Measurements from ENCODE around the gene KCTD1. TPM values are rescaled to one million over a fixed set of nuclear protein-coding genes. Genes with fewer than 3 reads are reported as not detected.

KCTD1 gene
- total and polyA plus RNA-seq, 2 of the 4 experiments (the other 2 are of a cell fraction), result 5.0 to 5.8 TPM

DNA sequence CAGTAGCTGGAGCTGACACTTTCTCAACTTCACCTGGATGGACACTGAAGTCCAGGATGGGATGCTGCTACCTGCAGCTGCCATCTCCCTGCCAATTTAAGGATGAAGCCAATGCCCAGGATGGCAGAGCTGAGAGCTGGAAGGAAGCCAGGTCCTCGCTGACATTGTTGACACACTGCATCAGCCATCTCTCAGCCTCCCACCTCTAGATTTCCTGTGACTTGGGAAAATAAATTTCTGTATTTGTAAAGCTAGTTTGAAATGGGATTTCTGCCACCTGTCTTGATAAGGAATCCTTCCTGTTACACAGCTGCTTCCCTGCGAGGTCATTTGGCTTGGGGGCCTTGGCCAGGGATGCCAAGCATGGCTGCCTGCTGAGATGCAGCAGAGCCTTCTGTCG lies 43.5 kb downstream of the KCTD1 start:
- Histone ChIP-seq H2BK20ac (ENCODE audit: low read depth, low read length) (no peak overlapping the region), H3K36me3 (ENCODE audit: control insufficient read depth, insufficient read depth, low read length) (peaks cover 3% of the 10 kb centered on the region; the same call in 1 of the 2 replicates), H3K23ac (ENCODE audit: low read depth, low read length) (no peak overlapping the region), H3K27me3 (ENCODE audit: control insufficient read depth, insufficient read depth, low read length) (no peaks in the 10 kb centered on the region), H2AFZ (replicated peaks; ENCODE audit: low read length, poor library complexity) (no peak overlapping the region), H2BK5ac (ENCODE audit: low read depth, low read length, poor library complexity, severe bottlenecking) (no peak overlapping the region), H3K9ac (ENCODE audit: low read depth, low read length) (no peak overlapping the region), H3K4me2 (ENCODE audit: low read depth, low read length) (no peak overlapping the region), H3K4ac (ENCODE audit: low read depth, low read length) (no peak overlapping the region), H3K9me1 (ENCODE audit: insufficient read depth, low read length) (no peaks in the 10 kb centered on the region), H3K4me3 (ENCODE audit: insufficient read depth, low read depth, low read length) (no peak overlapping the region), H4K91ac (ENCODE audit: insufficient read depth, low read depth, low read length) (no peak overlapping the region), H2BK120ac (ENCODE audit: low read depth, low read length) (no peak overlapping the region), H3K56ac (ENCODE audit: extremely low read depth, insufficient read depth, low read length) (no peak overlapping the region), H3K14ac (replicated peaks; ENCODE audit: low read depth, low read length) (no peak overlapping the region), H3K27ac (ENCODE audit: insufficient read depth, low read length) (no peak overlapping the region), H2AK5ac (ENCODE audit: low read depth, low read length) (no peak overlapping the region), H4K5ac (ENCODE audit: low read depth, low read length) (no peak overlapping the region), H3K18ac (ENCODE audit: low read depth, low read length) (no peak overlapping the region), H3K9me3 (ENCODE audit: control insufficient read depth, insufficient read depth, low read length) (no peaks in the 10 kb centered on the region), H3K79me1 (ENCODE audit: low read depth in 1 of 2, low read length in 2 of 2) (peaks cover 0 to 4% of the 10 kb centered on the region in 2 experiments; a peak in 2 of 4 replicates), H2BK15ac (ENCODE audit: low read depth, low read length) (no peak overlapping the region), H4K20me1 (ENCODE audit: insufficient read depth, low read length) (no peaks in the 10 kb centered on the region), H2AK9ac (replicated peaks; ENCODE audit: low read depth, low read length, poor library complexity) (no peak overlapping the region), H3K4me1 (ENCODE audit: control insufficient read depth, insufficient read depth, low read length) (no peaks in the 10 kb centered on the region), H4K8ac (ENCODE audit: low read depth in 2 of 2, low read length in 2 of 2) (no peak overlapping the region)
- no peak for ATAC-seq (ENCODE audit: low read depth)
- in situ Hi-C loops (cut with MboI; ENCODE audit: low sequenced_read_pairs) (no loop called here), dilution Hi-C loops (cut with HindIII; ENCODE audit: low sequenced_read_pairs, unreplicated experiment) (no loop called here), intact Hi-C loops (cut with micrococcal nuclease) (no loop called here)
- no peak for DNase-seq
- ChIA-PET POLR2A (ENCODE audit: unreplicated experiment) (interaction anchor here (0.6 kb wide), 1 partner anchor 79 kb away, joined by 7 read pairs; no protein-coding TSS in a partner anchor), CTCF (interaction anchor here (0.8 kb wide), 1 partner anchor 15 kb away, joined by 3 read pairs; no protein-coding TSS in a partner anchor)
- TF ChIP-seq, protein P1, sequence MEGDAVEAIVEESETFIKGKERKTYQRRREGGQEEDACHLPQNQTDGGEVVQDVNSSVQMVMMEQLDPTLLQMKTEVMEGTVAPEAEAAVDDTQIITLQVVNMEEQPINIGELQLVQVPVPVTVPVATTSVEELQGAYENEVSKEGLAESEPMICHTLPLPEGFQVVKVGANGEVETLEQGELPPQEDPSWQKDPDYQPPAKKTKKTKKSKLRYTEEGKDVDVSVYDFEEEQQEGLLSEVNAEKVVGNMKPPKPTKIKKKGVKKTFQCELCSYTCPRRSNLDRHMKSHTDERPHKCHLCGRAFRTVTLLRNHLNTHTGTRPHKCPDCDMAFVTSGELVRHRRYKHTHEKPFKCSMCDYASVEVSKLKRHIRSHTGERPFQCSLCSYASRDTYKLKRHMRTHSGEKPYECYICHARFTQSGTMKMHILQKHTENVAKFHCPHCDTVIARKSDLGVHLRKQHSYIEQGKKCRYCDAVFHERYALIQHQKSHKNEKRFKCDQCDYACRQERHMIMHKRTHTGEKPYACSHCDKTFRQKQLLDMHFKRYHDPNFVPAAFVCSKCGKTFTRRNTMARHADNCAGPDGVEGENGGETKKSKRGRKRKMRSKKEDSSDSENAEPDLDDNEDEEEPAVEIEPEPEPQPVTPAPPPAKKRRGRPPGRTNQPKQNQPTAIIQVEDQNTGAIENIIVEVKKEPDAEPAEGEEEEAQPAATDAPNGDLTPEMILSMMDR (conservative IDR thresholded peaks at IDR 0.05; ENCODE audit: low read depth, low read length), result no peak
- TF ChIP-seq RAD21 (IDR thresholded peaks at IDR 0.05; ENCODE audit: low read length), result no peak
- no peak for TF ChIP-seq NFE2L2 (IDR thresholded peaks at IDR 0.05; ENCODE audit: low read depth, low read length)
- TF ChIP-seq FOS (IDR thresholded peaks at IDR 0.05; ENCODE audit: low read depth, low read length), result no peak
- TF ChIP-seq MAZ (IDR thresholded peaks at IDR 0.05; ENCODE audit: borderline replicate concordance, low read depth, low read length), result no peak
- no peak for TF ChIP-seq MXI1 (IDR thresholded peaks at IDR 0.05; ENCODE audit: borderline replicate concordance, low read depth, low read length)
- no peak for TF ChIP-seq BHLHE40 (IDR thresholded peaks at IDR 0.05; ENCODE audit: low read depth, low read length)
- TF ChIP-seq ELK1 (IDR thresholded peaks at IDR 0.05; ENCODE audit: borderline replicate concordance, low read depth, low read length), result no peak
- BruUV-seq (replicated peaks), result no TSS peak
- no CpG with 5 or more reads among the region's 3 CpGs for WGBS, 2 experiments (ENCODE audit: extremely low coverage in 2 of 2, insufficient read length in 1 of 2)
